H4 (cell line): ENCODE data around the gene MMP11. TPM values are rescaled to one million over a fixed set of nuclear protein-coding genes. Genes with fewer than 3 reads are reported as not detected.

Source experiments
- DNase-seq: peaks from one replicate; pipeline ENCODE4 v3.0.0-alpha.2; 2015; ENCODE audit warnings: low spot score
- total RNA-seq: library from RNA; depleted of rRNA; stranded (reverse); fragments of >200 nt; shearing (Covaris generic); gene quantifications from 2 replicates; pipeline ENCODE4 v1.2.3, GENCODE V29; 2014

Gene MMP11
- total RNA-seq, 1 experiment from 2014 or later: 1.4 TPM

GRCh38 chr22:23801238-23801821 is 28.7 kb downstream of the MMP11 start:
- no peak for DNase-seq

- no peak for DNase-seq
Observed at GRCh38 chr22:23801886-23802377, 29.3 kb downstream of the MMP11 start.

- no peak for DNase-seq
Observed at GRCh38 chr22:23803001-23803819, 30.6 kb downstream of the MMP11 start.

- no peak for DNase-seq
Observed at GRCh38 chr22:23804781-23805291, 32.2 kb downstream of the MMP11 start.

- DNase-seq: no peak
Observed at GRCh38 chr22:23806837-23807236, 34.2 kb downstream of the MMP11 start.

- DNase-seq: no peak
Observed at GRCh38 chr22:23812378-23812777, 39.7 kb downstream of the MMP11 start.

GRCh38 chr22:23815541-23816155 is 43.0 kb downstream of the MMP11 start:
- no peak for DNase-seq

- no peak for DNase-seq
Observed at GRCh38 chr22:23816156-23816976, 43.7 kb downstream of the MMP11 start.

- no peak for DNase-seq
Observed at GRCh38 chr22:23817146-23817545, 44.5 kb downstream of the MMP11 start.

- DNase-seq: no peak
Observed at GRCh38 chr22:23818541-23818940, 45.9 kb downstream of the MMP11 start.

- DNase-seq: no peak
Observed at GRCh38 chr22:23820748-23821211, 48.1 kb downstream of the MMP11 start.

- DNase-seq: no peak
Observed at GRCh38 chr22:23822101-23822671, 49.5 kb downstream of the MMP11 start.

GRCh38 chr22:23823331-23823791 is 50.7 kb downstream of the MMP11 start:
- DNase-seq: no peak

GRCh38 chr22:23824476-23825245 is 52.0 kb downstream of the MMP11 start:
- no peak for DNase-seq

- DNase-seq: no peak
Observed at GRCh38 chr22:23825246-23825905, 52.7 kb downstream of the MMP11 start.

GRCh38 chr22:23826510-23827350 is 54.1 kb downstream of the MMP11 start:
- DNase-seq: no peak

- DNase-seq: no peak
Observed at GRCh38 chr22:23827351-23827995, 54.8 kb downstream of the MMP11 start.
